Measurements from ENCODE around the gene MNDA.

- TF ChIP-seq CTCF (IDR thresholded peaks at IDR 0.05) (no peak), ZFX (IDR thresholded peaks at IDR 0.05; ENCODE audit: borderline replicate concordance) (no peak)
Measured at GRCh38 chr1:158800526-158800925, 30.6 kb upstream of the MNDA start.

Data from 22Rv1 (cell line).